ENCODE results near the gene MAP10.

The MAP10 gene

GRCh38 chr1:232766904-232767303, 38.3 kb upstream of the MAP10 start:
- ATAC-seq (ENCODE audit: low read depth) (no peak), DNase-seq (ENCODE audit: low spot score) (no peak)
- H3K4me3 ChIP-seq (ENCODE audit: severe bottlenecking) = no peak overlapping the region
- TF ChIP-seq CTCF (IDR thresholded peaks at IDR 0.05; ENCODE audit: poor library complexity, severe bottlenecking) = no peak
- H3K27ac ChIP-seq (ENCODE audit: poor library complexity, severe bottlenecking) = peak overlapping the region; percentile 41
- H3K4me1 ChIP-seq (ENCODE audit: insufficient read depth, poor library complexity, severe bottlenecking) = peaks cover 10% of the 10 kb centered on the region
- no peaks in the 10 kb centered on the region for H3K27me3 ChIP-seq (ENCODE audit: insufficient read depth, poor library complexity, severe bottlenecking)
- no peaks in the 10 kb centered on the region for H3K36me3 ChIP-seq (ENCODE audit: low read depth)
- no peaks in the 10 kb centered on the region for H3K9me3 ChIP-seq (ENCODE audit: severe bottlenecking)

GRCh38 chr1:232767305-232768074, 37.7 kb upstream of the MAP10 start:
- peak; percentile 79 for ATAC-seq (ENCODE audit: low read depth)
- no peak for TF ChIP-seq CTCF (IDR thresholded peaks at IDR 0.05; ENCODE audit: poor library complexity, severe bottlenecking)
- Histone ChIP-seq H3K27ac (ENCODE audit: poor library complexity, severe bottlenecking) (peak overlapping the region; percentile 41), H3K9me3 (ENCODE audit: severe bottlenecking) (no peaks in the 10 kb centered on the region), H3K27me3 (ENCODE audit: insufficient read depth, poor library complexity, severe bottlenecking) (no peaks in the 10 kb centered on the region), H3K4me1 (ENCODE audit: insufficient read depth, poor library complexity, severe bottlenecking) (peaks cover 10% of the 10 kb centered on the region), H3K4me3 (ENCODE audit: severe bottlenecking) (no peak overlapping the region), H3K36me3 (ENCODE audit: low read depth) (no peaks in the 10 kb centered on the region)
- no peak for DNase-seq (ENCODE audit: low spot score)

GRCh38 chr1:232768793-232769192, 36.4 kb upstream of the MAP10 start:
- no peak for TF ChIP-seq CTCF (IDR thresholded peaks at IDR 0.05; ENCODE audit: poor library complexity, severe bottlenecking)
- H3K27ac ChIP-seq (ENCODE audit: poor library complexity, severe bottlenecking) = no peak overlapping the region
- ATAC-seq (ENCODE audit: low read depth) (no peak), DNase-seq (ENCODE audit: low spot score) (no peak)
- no peaks in the 10 kb centered on the region for H3K36me3 ChIP-seq (ENCODE audit: low read depth)
- H3K27me3 ChIP-seq (ENCODE audit: insufficient read depth, poor library complexity, severe bottlenecking) = no peaks in the 10 kb centered on the region
- H3K9me3 ChIP-seq (ENCODE audit: severe bottlenecking) = no peaks in the 10 kb centered on the region
- no peak overlapping the region for H3K4me3 ChIP-seq (ENCODE audit: severe bottlenecking)
- peaks cover 10% of the 10 kb centered on the region for H3K4me1 ChIP-seq (ENCODE audit: insufficient read depth, poor library complexity, severe bottlenecking)

- no peak for TF ChIP-seq CTCF (IDR thresholded peaks at IDR 0.05; ENCODE audit: poor library complexity, severe bottlenecking)
- Histone ChIP-seq H3K27me3 (ENCODE audit: insufficient read depth, poor library complexity, severe bottlenecking) (no peaks in the 10 kb centered on the region), H3K27ac (ENCODE audit: poor library complexity, severe bottlenecking) (no peak overlapping the region), H3K9me3 (ENCODE audit: severe bottlenecking) (no peaks in the 10 kb centered on the region), H3K36me3 (ENCODE audit: low read depth) (no peaks in the 10 kb centered on the region), H3K4me1 (ENCODE audit: insufficient read depth, poor library complexity, severe bottlenecking) (peaks cover 10% of the 10 kb centered on the region), H3K4me3 (ENCODE audit: severe bottlenecking) (no peak overlapping the region)
- no peak for ATAC-seq (ENCODE audit: low read depth)
- no peak for DNase-seq (ENCODE audit: low spot score)
Observed at GRCh38 chr1:232769733-232770132, 35.5 kb upstream of the MAP10 start.

- ATAC-seq (ENCODE audit: low read depth) (no peak), DNase-seq (ENCODE audit: low spot score) (no peak)
- no peak for TF ChIP-seq CTCF (IDR thresholded peaks at IDR 0.05; ENCODE audit: poor library complexity, severe bottlenecking)
- Histone ChIP-seq H3K9me3 (ENCODE audit: severe bottlenecking) (no peaks in the 10 kb centered on the region), H3K4me3 (ENCODE audit: severe bottlenecking) (no peak overlapping the region), H3K27me3 (ENCODE audit: insufficient read depth, poor library complexity, severe bottlenecking) (no peaks in the 10 kb centered on the region), H3K4me1 (ENCODE audit: insufficient read depth, poor library complexity, severe bottlenecking) (no peaks in the 10 kb centered on the region), H3K27ac (ENCODE audit: poor library complexity, severe bottlenecking) (no peak overlapping the region), H3K36me3 (ENCODE audit: low read depth) (no peaks in the 10 kb centered on the region)
Observed at GRCh38 chr1:232773752-232774151, 31.5 kb upstream of the MAP10 start.

Data from RWPE2 (cell line).